ENCODE data around the gene TRNP1.

Gene TRNP1

DNA sequence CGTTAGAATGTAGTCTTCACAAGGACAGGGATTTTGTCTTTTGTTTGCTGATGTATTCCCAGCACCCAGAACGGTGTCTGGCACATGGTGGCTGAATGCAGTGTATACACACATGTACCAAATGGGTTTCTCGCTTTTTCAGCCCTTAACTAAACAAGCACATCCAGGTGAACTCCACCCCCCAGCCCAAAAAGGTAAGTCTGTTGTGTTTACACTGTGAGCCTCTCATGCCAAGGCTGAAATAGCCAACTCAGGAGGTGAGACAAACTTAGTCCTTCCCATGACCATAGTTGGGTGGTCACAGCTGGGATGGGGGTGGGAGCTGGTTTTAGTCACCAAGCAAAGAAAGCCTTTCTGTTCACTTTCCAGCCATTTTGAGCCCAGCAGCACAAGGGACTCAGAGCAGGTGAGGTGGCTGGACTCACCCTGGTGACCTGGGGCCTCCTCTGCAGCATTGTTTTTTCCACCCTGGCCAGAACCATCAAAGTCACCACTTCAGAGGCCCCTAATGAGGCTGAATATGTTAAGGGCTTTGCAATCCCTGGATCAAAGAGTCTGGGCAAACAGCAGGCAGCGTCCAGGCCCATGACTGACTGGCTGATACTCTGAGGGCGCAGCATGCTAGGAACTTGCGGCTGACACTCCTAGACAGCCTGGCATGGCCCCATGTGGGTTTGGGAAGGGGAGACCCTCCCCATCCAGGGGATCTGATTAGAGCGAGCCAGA, 10.4 kb downstream of the TRNP1 start:
- no peak for DNase-seq

DNA sequence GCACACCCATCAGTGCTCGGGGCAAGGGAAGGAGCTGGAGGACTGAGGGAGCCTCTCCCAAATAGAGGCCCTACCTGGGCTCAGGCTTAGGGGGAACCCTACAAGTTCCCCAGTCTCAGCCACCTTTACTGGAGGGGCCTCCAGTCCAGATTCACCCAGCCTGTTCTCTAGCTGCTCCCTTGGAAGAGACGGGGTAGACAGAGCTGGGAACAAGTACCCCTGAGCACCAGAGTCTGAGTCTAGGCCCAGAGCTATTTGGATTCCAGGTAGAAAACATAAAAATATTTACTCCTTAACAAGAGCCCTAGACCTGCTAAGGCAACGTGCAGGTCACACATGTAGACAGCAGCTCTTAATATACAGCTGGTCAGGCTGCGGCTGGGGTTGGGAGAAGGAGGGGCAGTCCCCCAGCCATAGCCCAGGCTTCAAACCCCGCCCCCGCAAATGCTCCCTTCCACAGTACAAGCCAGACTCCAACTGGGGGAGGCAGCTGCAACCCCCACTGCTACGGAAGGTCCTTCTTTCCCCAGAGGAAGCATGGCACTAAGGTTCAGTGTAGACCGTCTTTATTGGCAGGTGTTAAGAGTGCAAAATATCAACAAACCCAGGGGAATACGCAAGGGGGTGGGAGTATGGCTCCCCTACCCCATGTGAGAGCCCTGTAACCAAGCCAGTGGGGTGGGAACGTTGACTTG, 11.1 kb downstream of the TRNP1 start:
- DNase-seq = no peak

GRCh38 chr1:27005166-27005530, 11.7 kb downstream of the TRNP1 start:
- DNase-seq = no peak

GRCh38 chr1:27005648-27006496, 12.4 kb downstream of the TRNP1 start:
- no peak for DNase-seq

DNA sequence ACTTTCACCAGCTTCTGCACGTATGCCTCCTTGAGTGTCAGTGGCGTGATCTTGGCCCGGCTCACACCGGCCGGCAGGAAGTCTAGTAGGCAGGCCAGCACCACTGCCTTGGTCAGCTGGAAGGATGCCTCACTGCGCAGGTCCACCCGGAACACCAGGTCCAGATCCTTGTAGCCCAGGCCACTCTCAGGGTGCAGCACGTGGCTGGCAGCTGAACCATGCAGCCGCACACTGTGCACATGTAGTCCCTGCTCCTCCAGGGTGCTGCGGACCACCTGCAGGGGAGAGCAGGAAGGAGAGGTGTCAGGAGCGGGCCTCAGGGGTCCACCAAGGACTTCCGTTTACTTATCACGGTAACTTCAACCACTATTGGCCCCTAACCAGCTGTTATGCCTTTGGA, 13.2 kb downstream of the TRNP1 start:
- DNase-seq = no peak

- DNase-seq = no peak
Observed at GRCh38 chr1:27007909-27008582, 14.6 kb downstream of the TRNP1 start.

DNA sequence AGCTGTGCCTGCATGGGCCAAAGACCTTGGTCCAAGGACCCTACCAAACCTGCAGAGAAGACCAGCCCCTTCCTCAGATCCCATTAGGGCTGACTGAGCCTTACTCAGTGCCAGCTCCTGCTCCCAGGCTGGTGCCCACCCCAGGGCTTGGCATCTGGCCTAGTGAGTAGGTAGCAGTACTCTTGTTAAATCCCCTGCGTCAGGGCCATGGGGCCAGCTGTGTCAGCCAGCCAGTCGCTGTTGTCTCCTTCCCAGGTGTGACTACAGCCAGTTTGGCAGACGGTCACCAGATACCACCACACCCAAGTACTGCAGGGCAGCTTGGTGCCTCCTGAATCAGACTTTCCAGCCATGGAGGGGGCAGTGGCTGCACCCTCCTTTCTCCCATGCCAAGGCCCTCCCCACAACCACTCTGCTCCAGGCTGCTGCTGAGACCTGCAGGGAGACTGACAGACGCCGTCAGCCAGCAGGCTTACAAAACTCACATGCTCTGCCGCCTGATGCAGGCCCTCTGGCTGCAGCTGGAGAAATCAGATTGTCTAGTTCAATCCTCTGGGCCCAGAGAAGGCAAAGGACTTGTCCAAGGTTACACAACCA, 16.2 kb downstream of the TRNP1 start:
- DNase-seq = peak; percentile 68

DNA sequence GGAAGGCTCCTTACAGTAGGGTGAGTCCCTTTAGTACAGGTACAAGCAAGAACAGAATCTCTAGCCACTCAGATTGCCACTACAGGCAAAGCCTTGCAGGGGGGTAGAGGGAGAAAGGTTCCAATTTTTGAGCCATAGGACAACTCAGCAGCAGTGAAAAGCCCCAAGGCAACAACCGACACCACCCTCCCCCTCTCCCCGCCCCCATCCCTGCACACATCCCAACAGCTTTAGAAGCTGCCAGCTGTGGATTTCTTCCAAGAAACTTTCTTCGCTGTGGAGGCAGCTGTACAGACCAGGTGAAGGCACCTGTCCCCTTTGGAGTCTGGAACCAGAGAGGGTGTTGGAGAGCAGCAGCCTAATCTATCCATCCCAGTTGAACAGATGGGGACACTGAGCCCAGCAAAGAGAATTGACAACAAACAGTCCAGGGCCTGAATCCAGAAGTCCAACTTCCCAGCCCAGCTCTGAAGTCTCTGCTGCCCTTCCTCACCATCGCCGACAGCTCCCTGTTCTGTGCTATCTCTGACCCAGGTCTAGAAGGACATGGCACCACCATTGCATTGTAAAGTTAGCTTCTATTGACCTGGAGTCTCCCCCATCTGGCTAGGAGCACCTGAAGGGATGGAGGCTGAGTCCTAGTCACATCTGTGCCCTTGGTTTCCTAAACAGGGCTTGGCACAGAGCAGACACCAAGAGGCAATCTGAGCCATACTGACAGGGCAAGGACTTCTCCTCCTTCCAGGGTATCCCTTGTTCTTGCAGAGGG, 16.9 kb downstream of the TRNP1 start:
- DNase-seq = peak; percentile 44

- DNase-seq = peak; percentile 13
Observed at GRCh38 chr1:27011058-27011764, 17.7 kb downstream of the TRNP1 start.

GRCh38 chr1:27011976-27012563, 18.6 kb downstream of the TRNP1 start:
- peak; percentile 33 for DNase-seq

DNA sequence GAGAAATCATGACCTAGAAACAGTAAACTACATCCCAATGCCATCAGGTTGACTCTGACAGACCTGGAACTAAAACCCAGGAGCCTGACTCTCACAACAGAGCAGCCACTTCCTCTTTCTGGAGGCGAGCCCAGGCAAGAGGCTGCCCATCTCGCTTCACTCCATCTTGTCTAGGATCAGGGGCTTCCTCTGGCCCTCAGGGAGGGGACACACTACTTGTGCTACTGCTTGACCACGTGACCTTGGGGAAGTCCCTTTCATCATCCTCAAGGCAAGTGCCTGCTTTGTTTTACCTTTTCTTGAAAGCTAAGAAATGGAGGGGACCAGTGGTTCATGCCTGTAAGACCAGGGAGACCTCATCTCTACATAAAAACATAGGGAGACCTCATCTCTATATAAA, 21.8 kb downstream of the TRNP1 start:
- DNase-seq = no peak

- DNase-seq = no peak
Observed at GRCh38 chr1:27016376-27016775, 22.9 kb downstream of the TRNP1 start.

GRCh38 chr1:27017207-27017606, 23.7 kb downstream of the TRNP1 start:
- no peak for DNase-seq

DNA sequence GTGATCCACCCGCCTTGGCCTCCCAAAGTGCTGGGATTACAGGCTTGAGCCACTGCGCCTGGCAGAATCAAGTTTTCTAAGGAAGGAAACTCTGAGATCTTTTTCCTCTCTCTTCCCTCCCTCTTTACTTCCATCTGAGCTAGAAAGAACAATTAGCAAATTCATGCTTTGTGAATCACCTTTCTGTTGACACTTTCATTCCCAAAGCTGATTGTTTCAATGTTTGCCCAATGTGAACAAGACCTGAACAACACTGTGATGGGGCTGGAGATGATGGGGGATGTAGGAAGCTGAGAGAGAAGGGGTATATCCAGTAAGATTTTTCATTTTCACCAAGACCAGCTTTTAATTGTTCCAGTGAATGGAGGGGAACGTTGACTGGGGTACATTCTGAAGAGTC, 24.8 kb downstream of the TRNP1 start:
- DNase-seq = peak; percentile 59

- DNase-seq = peak; percentile 95
Observed at GRCh38 chr1:27021354-27022031, 28.0 kb downstream of the TRNP1 start.

DNA sequence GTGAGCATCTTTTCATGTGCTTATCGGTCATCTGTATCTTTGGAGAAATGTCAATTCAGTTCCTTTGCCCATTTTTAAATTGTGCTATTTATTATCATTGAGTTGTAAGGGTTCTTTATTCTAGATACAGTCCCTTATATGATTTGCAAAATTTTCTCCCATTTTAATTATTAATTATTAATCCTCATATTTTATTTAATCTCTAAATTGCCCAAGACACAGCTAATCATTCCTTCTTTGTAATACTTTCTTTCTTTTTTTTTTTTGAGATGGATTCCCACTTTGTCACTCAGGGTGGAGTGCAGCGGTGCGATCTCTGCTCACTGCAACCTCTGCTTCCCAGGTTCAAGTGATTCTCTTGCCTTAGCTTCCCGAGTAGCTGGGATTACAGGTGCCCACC, 32.2 kb downstream of the TRNP1 start:
- no peak for DNase-seq

- DNase-seq = peak; percentile 87
Observed at GRCh38 chr1:27026621-27027574, 33.4 kb downstream of the TRNP1 start.

GRCh38 chr1:27027575-27028250, 34.2 kb downstream of the TRNP1 start:
- peak; percentile 89 for DNase-seq
